Right ventricle myocardium inferior (tissue), 1 donor: ENCODE results near the gene CALCOCO1. TPM values are rescaled to one million over a fixed set of nuclear protein-coding genes. Genes with fewer than 3 reads are reported as not detected.
A peak's percentile ranks its signal among the peaks of the same experiment; 100 is the strongest.
"Not testable (repeated sequence)": the region's sequence is repeated elsewhere in the genome, so short reads cannot be mapped to it uniquely, and the experiment has no call there.

Source experiments
- ATAC-seq: fragments of 200-7000 bp; cut with Tn5 transposase; one replicate; pipeline ENCODE4 v1.9.1; 2020; ENCODE audit warnings: mild to moderate bottlenecking, moderate library complexity
- DNase-seq: peaks from one replicate; pipeline ENCODE4 v3.0.0; 2021; ENCODE audit errors: missing footprints
- intact Hi-C: fragments of 100-400 bp; cut with DNase I; formaldehyde crosslinking; loops from one replicate; pipeline ENCODE4 v1.11.0; 2022
- total RNA-seq: library from RNA; stranded (reverse); fragmentation: NEBNext Ultra II Directional; extraction: Animal tissue kit (Norgen Biotek cat#: 25700); gene quantifications from one replicate; pipeline ENCODE4 v1.2.1, GENCODE V29; 2021
- donor health status: DM: no; HTN: yes; CAD: no; lungs with severe emphysema.

The CALCOCO1 gene
- total RNA-seq, 1 donor from 2014 or later, result 186 TPM

DNA sequence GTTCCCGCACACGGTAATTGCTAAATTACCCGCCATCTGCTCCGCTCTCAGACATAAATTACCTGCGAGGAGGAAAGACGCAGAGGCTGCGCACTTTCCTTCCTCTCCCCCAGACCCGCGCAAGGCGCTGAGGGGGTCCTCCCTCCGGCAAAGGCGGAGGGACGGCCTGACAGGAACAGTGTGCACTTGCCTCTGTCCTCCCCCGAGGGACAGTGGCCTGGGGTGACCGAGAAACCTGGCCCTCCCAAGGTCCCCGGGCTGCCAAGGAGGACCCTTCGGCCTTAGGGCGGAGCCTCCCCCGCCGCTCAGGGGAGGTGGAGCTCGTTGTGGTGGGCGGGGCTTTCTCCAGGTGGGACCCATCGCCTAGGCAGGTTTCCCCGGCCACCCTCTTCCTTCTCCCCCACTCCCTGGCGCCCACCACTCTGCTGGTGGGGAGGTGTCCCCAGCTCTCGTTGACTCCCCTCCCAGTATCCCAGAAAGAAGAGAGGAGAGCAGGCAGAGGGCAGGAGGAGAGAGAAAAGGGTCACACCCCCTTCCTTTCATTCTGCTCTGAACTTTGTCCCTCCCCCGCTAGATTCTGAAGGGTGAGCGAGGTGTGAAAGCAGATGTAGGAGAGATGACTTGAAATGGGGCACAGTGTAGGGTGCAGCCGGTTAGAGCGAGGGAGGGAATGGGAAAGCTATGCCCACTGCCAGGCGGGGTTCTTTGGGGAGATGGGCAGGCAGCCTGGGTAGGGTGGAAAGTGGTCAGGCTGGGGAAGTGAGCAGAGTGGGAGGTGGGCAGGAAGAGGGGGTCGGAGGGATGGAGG, 11.4 kb upstream of the CALCOCO1 start:
- DNase-seq, result no peak
- intact Hi-C loops, result no loop called here
- no peak for ATAC-seq

DNA sequence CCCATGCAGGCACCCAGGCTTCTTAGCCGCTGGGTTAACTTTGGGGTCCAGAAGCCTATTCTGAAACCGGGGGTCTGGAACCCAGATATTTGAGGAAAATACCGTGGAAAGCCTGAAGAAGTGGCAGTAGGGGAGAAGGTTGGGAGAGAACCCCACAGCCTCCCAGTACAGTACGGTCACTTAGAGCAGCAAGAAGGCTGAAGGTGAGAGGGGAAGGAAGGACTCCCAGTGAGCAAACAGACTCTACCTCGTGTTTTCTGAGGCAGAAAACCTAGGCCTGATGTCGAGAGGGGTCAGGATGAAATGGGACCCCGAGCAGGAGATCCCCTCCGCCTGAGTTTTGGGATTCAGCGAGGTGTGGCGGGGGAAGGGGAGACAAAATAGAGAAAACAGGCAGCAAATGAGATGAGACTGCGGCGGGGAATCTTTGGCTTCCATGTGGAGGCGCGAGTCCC, 10.7 kb upstream of the CALCOCO1 start:
- no peak for ATAC-seq

DNA sequence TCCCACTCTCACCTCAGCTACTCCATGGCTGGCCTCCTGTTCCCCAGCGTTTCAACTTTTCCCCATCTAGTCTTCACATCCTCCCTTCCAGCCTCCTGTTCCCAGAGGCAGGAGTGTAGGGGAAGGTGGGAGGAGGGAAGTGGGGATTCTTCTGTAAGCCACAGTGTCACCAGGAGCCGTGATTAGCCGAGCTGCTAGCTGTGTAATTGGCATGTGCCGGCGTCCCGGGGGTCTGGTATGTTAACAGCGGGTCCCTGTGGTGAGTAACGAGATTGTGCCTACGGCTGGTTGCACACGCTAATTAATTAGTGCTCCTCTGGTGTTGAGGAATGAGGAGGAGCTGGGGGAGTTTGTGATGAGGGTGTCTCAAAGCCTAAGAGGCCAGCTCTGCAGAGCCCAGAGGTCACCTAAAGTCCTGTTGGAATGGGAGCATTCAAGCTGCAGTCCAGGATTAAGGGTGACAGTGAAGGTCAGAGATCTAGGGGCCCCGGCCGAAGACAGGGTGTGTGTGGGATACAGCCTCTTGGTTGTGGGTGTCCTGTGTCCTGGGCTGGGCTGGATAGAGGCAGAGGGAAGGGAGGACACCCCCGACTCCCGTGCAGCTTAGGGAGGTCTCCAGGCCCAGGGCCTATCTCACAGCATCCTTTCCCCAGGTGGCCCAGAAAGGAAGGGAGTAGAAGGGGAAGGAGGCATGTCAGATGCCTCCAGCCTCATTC, 10.0 kb upstream of the CALCOCO1 start:
- intact Hi-C loops, result no loop called here
- no peak for ATAC-seq
- DNase-seq, result no peak

More for the DNA sequence above, 10.7 kb upstream of the CALCOCO1 start:
- no peak for DNase-seq
- intact Hi-C loops, result no loop called here

DNA sequence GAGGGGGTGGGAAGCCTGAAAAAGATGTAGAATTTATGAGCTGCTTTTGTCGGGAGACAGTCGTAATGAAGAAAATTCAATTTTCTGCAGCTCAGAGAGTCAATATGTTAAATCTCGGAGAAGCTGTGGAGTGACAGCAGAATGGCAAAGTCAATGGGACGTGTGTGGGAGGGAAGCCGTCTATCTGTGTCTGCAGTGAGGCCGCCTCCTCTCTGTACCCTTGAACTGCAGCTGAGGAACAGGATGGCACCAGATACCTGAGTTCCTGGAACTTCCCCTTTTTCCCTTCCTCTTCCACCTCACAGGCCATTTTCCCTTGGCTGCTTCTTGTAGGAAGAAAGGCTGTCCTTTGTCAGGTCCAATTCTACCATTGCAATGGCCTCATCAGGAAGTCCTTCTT, 9.3 kb upstream of the CALCOCO1 start:
- DNase-seq, result no peak
- intact Hi-C loops, result no loop called here
- ATAC-seq, result no peak

DNA sequence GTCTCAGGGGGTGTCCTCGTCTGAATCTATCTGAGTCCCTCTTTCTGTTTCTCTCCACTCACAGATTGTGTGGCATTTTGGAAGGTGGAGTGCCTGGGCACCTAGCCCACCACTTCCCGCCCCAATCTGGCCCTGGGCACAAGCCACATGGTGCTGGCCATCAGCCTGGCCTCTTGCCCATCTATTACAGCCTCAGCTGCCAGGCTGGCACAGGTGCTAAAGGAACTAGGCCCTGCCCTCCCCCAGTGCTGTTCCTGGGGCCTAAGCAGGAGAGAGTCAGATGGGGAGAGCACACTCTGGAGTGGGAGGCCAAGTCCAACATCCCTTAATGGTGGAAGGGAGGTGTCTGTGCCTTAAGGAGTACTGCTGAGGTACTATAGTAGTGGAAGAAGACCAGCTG, 8.3 kb upstream of the CALCOCO1 start:
- ATAC-seq, result peak; percentile 43
- intact Hi-C loops, result no loop called here
- DNase-seq, result no peak

DNA sequence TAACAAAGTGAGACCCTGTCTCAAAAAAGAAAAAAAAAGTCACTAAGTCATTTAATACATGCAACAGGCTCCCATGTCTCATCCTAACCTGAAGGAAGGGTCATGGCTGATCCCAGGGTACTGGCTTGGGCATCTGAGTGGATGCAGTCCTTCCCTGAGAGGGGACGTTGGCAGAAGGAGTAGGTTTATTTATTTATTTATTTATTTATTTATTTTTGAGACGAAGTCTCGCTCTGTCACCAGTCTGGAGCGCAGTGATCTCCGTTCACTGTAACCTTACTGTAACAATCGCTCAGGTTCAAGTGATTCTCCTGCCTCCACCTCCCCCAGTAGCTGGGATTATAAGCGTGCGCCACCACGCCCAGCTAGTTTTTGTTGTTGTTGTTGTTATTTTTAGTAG, 7.2 kb upstream of the CALCOCO1 start:
- ATAC-seq, result no peak

DNA sequence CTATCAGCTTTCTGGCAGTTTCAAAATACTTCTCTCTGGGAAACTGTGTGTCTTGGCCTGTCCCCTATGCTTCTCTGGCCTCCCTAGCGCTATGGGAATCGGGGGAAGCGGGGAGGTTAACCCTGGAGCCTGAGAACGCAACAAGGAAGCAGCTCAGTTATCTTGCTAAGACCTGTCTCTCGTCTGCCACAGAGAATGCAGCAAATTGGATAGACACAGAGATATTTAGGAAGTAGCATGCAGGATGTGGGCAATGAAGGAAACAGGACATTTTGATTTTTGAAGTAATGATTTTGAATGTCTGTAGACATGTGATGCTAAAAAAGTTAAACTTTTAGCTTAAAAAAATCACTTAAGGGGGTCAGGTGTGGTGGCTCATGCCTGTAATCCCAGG, 6.6 kb upstream of the CALCOCO1 start:
- no peak for DNase-seq
- intact Hi-C loops, result no loop called here
- ATAC-seq, result no peak

More for the DNA sequence above, 7.2 kb upstream of the CALCOCO1 start:
- no peak for DNase-seq
- intact Hi-C loops, result no loop called here

DNA sequence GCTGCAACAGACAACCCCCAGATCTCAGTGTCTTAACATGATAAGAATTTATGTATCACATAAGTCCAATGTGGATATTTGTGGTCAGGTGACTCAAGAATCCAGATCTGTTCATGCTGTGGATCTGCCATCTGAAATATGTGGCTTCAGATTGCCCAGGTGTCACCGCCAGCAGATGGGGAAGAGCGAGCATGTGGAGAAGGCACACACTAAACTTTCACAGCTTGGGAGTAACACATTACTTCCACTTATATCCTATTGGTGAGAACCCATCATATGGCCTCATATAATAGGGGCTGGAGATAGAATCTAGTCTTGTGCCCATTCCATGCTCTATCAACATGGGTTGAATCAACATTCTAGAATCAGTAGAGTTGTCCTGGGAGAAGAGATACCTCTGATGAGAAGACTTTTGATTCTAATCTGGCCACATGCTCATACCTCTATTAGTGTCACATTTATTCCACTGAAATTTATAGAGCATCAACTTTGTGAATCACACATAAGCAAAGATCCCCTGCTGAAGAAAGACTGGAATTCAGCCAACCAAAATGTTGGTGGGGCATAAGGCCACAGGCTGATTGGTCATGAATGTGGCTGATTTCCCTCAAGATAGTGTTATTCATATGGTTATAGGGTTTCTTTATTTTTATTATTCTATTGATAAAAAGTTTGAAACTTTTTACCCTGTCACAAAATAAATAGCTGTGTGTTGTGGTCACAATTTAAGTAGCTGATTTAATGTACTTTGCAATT, 6.0 kb upstream of the CALCOCO1 start:
- no peak for ATAC-seq
- DNase-seq, result no peak
- intact Hi-C loops, result no loop called here

DNA sequence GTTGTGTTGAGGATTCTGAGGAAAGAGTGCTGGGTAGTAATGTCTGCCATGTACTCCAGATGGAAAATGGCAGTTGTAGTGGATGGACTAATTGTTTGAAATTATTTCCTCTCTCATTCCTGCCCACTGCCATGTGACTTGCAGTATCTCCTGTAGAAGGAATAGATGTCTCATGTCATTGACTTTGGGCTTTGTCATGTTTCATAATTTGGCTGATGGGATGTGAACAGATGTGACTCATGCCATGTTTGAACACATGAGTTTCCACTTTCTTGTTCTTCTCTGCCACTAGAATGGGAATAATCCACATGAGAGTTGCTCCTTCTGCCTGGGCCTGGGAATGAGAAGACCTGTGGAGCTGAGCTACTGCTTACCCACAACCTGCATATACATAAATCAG, 2.4 kb upstream of the CALCOCO1 start:
- intact Hi-C loops, result no loop called here
- DNase-seq (no peak), ATAC-seq (no peak)

DNA sequence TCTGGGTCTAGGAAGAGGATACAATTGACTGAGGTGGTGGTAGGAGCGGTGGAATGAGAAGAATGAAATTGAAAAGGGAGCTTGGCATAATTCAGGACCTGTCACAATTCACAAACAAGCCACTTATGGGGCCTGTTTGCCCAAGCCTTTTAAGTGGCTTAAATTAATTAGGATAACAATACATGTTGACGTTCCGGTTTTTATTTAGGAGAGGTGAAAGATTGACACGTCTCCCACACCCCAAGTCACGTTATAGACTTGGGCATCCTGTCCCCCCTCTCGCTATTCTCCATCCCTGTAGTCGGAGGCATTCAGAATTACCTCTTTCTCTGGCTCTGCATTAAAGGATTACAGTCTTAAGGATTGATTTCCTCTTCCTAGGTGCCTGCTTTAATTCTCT, 954 bp upstream of the CALCOCO1 start:
- DNase-seq (no peak), ATAC-seq (no peak)
- intact Hi-C loops, result no loop called here

DNA sequence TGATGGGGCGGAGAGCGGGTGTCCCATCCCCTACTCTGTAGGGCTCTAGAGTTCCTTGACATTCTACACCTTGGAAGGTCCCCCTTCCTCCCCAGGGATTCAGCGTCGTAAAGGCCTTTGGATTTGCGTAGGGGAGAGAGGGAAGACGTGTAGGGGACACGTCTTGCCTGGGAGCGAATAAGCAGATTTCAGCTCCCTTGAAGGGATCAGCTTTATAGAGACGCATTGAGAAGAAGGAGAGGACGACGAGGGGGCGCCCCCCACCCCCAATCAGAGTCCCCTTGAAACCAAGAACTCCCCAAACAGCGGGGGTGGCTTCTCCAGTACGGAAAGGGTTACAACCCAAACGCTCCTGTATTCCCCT, 324 bp downstream of the CALCOCO1 start:
- ATAC-seq (no peak), DNase-seq (no peak)
- intact Hi-C loops, result no loop called here

DNA sequence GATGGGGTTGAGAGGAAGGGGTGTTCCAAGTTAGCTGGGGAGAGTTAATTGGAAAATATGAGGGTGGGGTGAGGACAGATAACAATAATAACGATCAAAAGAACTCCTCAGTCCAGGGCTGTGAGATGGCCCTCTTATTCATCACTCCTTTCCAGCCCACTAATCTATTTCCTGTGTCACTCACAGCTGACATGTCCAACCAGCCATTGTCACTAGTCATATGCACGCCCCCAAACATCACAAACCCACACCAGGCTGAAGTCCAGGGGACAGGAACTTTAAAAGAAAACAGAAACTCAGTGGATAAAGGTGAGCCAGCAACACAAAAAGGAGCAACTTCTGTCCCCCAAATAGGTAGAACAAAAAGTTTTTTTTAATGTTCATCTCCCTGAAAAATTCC, 911 bp downstream of the CALCOCO1 start:
- intact Hi-C loops, result no loop called here
- DNase-seq, result no peak
- no peak for ATAC-seq

DNA sequence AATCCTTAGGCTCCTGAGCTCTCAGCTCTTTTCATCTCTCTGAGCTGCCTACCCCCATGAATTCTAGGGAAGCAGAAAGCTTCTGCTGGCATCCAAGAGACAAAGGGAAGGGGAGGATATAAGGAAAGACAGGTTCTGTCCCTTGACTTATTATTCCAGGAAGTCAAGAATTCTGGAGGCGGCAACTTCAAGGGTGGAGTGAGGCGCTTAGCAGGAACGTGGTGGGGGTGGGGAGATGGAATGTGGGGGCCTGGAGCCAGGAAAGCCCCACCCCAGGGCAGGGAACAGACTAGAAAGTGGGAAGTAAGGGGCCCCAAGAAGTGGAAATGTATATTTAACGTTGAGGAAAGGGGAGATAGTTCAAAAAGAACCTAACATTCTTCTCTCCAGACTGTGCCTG, 1.4 kb downstream of the CALCOCO1 start:
- no peak for DNase-seq
- intact Hi-C loops, result no loop called here
- ATAC-seq, result no peak

DNA sequence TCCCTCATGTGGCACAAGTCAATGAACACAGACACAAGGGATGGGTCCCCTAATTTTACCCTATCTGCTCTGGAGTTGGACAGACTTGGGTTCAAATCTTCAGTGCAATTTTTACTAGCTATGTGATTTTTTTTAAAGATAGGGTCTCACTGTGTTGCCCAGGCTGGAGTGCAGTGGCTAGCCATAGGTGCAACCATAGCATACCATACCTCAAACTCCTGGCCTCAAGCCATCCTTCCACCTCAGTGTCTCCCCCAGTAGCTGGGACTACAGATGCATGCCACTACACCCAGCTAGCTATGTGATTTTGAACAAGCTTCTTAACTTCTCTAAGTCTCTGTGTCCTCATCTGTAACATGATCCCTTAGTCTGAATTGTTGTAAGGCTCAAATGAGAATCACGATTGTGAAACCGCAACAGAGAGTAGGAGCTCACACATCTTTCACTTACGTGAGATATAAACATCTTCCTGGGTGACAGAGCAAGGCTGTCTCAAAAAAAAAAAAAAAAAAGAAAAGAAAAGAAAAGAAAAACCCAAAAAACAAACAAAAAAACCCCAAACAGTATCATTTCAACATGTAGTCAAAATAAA, 4.7 kb downstream of the CALCOCO1 start:
- ATAC-seq (no peak), DNase-seq (no peak)
- intact Hi-C loops, result no loop called here

DNA sequence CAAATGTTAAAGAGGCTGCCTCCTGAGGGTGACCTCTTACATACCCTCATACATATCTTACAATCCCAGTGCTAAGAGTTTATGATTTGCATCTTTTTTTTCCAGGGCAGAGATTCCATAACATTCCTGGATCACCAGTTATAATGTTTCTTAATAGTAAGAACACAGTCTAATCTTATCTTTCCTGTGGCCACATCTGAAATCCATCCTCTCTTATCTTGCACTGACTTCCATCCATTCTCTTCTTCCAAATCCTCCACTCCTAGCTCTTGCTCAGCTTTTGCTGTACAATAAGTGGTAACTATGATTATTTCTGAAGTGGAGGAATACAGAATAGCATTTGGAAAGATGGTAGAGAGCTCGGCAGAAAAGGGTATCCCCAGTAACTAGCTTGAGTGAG, 6.3 kb downstream of the CALCOCO1 start:
- no peak for ATAC-seq
- intact Hi-C loops, result no loop called here
- DNase-seq, result no peak

DNA sequence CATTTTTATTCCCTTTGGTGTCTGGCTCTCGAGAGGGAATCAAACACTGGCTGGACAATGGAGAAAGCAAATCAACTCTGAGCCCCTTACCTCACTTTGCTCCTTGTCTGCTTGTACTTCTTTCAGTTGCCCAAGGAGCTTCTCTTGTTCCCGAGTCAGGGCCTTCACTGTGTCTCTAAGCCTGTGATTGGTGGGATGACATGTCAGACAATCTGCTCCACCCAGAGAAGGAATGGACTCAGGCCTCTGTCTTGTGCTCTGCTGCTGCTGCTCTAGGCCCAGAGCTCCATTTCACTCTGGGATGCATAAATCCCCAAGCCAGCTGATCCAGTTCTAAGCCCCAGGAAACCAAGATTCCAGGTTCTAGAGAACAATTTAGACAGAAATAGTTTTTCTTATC, 7.6 kb downstream of the CALCOCO1 start:
- intact Hi-C loops, result no loop called here
- ATAC-seq (no peak), DNase-seq (no peak)

DNA sequence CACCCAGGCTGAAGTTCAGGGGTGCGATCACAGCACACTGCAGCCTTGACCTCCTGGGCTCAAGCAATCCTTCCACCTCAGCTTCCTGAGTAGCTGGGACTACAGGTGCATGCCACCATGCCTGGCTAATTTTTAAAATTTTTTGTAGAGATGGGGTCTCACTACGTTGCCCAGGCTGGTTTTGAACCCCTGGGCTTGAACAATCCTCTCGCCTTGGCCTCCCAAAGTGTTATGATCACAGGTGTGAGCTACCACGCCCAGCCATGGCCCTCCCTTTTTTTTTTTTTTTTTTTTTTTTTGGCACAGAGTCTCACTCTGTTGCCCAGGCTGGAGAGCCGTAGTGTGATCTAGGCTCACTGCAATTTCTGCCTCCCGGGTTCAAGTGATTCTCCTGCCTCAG, 8.7 kb downstream of the CALCOCO1 start:
- intact Hi-C loops, DNase-seq, ATAC-seq: not testable (repeated sequence)

DNA sequence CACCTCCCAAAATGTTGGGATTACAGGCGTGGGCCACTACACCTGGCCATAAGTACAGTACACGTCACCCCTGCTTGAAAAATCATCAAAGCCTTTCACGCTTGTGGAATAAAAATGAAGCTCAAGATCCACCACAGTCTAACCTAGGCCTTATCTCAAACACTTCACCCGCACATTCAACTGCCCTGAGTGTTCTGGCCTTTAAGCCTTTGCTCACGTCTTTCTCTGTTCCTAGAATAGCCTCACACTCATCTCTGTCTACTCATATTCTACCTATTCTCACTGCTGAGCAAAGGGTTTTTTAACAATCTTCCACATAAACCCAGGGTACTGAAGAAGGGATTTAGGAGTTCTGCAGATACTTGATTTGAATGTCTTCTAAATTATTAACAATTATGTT, 9.9 kb downstream of the CALCOCO1 start:
- intact Hi-C loops, result no loop called here
- DNase-seq, result no peak
- ATAC-seq, result peak; percentile 83

DNA sequence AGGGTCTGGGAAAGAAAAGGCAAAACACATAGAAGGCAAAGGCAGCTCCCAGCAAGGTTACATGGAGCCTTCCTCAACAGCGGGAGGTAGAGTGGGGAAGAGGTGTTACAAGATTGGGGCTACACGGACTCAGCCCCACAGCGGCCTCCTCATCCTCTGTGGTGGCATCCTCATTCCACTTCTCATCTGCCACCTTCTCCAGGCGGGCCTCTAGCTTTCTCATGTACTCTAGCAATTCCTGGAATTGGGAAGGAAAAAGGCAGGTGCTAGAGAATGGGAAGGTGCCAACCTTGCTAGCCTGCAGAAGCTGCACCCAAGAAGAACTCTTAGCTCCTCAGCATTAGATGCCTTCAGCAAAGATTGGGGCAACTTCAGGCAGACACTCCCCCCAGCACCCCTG, 13.2 kb downstream of the CALCOCO1 start:
- ATAC-seq, result no peak
- intact Hi-C loops, result no loop called here
- DNase-seq, result no peak
